DMS53 (cell line): ENCODE results near the gene MCRIP1.
"Not testable (repeated sequence)": the region's sequence is repeated elsewhere in the genome, so short reads cannot be mapped to it uniquely, and the experiment has no call there.

ENCODE experiments used
- DNase-seq: peaks from one replicate; lab custom pipeline; 2025; lab: John Stamatoyannopoulos, UW

MCRIP1 gene

GRCh38 chr17:81840826-81841778 is 8.0 kb upstream of the MCRIP1 start:
- peak; percentile 45 for DNase-seq

GRCh38 chr17:81840059-81840458 is 7.0 kb upstream of the MCRIP1 start:
- DNase-seq = not testable (repeated sequence)

- no peak for DNase-seq
These were observed 6.2 kb upstream of the MCRIP1 start for GRCh38 chr17:81839301-81839700.

- no peak for DNase-seq
These were observed 5.7 kb upstream of the MCRIP1 start for GRCh38 chr17:81838753-81839255.

GRCh38 chr17:81837641-81838040 is 4.5 kb upstream of the MCRIP1 start:
- DNase-seq = no peak

- no peak for DNase-seq
These were observed 1.8 kb upstream of the MCRIP1 start, which contains the start of gene PPP1R27 for GRCh38 chr17:81834831-81835267. Gene PPP1R27 (minus strand): TSS chr17:81835050. CDS start chr17:81834953, 97 bp downstream.

- no peak for DNase-seq
These were observed 1.1 kb upstream of the MCRIP1 start for GRCh38 chr17:81833921-81834830.

- no peak for DNase-seq
These were observed 407 bp downstream of the MCRIP1 start for GRCh38 chr17:81832608-81833159.

GRCh38 chr17:81831957-81832607 is 1.0 kb downstream of the MCRIP1 start:
- DNase-seq = no peak

GRCh38 chr17:81831563-81831956 is 1.5 kb downstream of the MCRIP1 start:
- DNase-seq = no peak

- DNase-seq = no peak
These were observed 3.2 kb downstream of the MCRIP1 start for GRCh38 chr17:81829858-81830257.

GRCh38 chr17:81828656-81829055 is 4.4 kb downstream of the MCRIP1 start:
- no peak for DNase-seq

GRCh38 chr17:81825841-81826466 is 7.1 kb downstream of the MCRIP1 start:
- no peak for DNase-seq

- DNase-seq = no peak
These were observed 8.5 kb downstream of the MCRIP1 start for GRCh38 chr17:81824595-81824994.

GRCh38 chr17:81823820-81824550 is 9.1 kb downstream of the MCRIP1 start:
- DNase-seq = no peak

GRCh38 chr17:81822996-81823819 is 9.9 kb downstream of the MCRIP1 start:
- DNase-seq = no peak

GRCh38 chr17:81822312-81822637 is 10.8 kb downstream of the MCRIP1 start:
- no peak for DNase-seq

- peak; percentile 97 for DNase-seq
These were observed 11.3 kb downstream of the MCRIP1 start for GRCh38 chr17:81821603-81822311.

GRCh38 chr17:81821147-81821546 is 11.9 kb downstream of the MCRIP1 start:
- peak; percentile 57 for DNase-seq
